ENCODE data around the gene TEPSIN. TPM values are rescaled to one million over a fixed set of nuclear protein-coding genes. Genes with fewer than 3 reads are reported as not detected.

TEPSIN gene
- total and polyA plus RNA-seq, 4 donors, result 7.7 to 33.8 (median 19.2) TPM

DNA sequence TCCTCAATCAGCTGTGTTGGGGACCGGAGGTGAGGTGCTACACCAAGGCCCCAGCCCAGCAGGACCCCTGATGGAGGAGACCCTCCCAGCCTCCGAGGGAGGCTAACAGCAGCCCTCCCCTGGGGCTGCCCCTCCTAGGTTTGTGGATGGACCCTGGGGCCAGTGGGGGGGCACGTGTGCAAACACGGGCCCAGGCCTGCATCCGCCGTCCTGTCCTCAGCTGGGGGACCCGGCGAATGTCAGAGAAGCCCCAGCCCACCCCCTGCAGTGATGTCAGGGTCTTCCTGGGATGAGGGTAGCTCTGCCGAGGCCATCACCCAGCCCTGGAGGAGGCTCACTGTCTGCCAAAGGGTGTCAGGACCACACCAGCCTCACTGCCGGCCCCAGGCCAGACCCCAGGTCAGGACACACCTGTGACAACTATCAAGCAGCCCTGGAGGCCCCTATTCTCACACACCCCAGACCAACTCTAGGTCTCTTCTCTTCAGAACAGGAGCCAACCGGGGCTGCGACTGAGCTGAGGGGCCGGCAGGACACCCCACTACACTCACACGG lies 42.8 kb downstream of the TEPSIN start:
- 94% methylated on average over 14 of the region's 14 CpGs for WGBS (ENCODE audit: insufficient coverage)
- Histone ChIP-seq H3K4me1 (ENCODE audit: control insufficient read depth, insufficient read depth, low read length) (peaks cover 9% of the 10 kb centered on the region), H3K27me3 (ENCODE audit: control insufficient read depth, insufficient read depth, low read length) (no peaks in the 10 kb centered on the region), H3K4me3 (ENCODE audit: low read depth, low read length) (no peak overlapping the region), H3K27ac (ENCODE audit: low read depth, low read length) (no peak overlapping the region), H3K9me3 (ENCODE audit: control insufficient read depth, insufficient read depth, low read length) (no peaks in the 10 kb centered on the region), H3K36me3 (ENCODE audit: control insufficient read depth, insufficient read depth, low read length) (peaks cover 100% of the 10 kb centered on the region)
- DNase-seq (ENCODE audit: low read depth in 4 of 6, low spot score in 6 of 6), result no peak

DNA sequence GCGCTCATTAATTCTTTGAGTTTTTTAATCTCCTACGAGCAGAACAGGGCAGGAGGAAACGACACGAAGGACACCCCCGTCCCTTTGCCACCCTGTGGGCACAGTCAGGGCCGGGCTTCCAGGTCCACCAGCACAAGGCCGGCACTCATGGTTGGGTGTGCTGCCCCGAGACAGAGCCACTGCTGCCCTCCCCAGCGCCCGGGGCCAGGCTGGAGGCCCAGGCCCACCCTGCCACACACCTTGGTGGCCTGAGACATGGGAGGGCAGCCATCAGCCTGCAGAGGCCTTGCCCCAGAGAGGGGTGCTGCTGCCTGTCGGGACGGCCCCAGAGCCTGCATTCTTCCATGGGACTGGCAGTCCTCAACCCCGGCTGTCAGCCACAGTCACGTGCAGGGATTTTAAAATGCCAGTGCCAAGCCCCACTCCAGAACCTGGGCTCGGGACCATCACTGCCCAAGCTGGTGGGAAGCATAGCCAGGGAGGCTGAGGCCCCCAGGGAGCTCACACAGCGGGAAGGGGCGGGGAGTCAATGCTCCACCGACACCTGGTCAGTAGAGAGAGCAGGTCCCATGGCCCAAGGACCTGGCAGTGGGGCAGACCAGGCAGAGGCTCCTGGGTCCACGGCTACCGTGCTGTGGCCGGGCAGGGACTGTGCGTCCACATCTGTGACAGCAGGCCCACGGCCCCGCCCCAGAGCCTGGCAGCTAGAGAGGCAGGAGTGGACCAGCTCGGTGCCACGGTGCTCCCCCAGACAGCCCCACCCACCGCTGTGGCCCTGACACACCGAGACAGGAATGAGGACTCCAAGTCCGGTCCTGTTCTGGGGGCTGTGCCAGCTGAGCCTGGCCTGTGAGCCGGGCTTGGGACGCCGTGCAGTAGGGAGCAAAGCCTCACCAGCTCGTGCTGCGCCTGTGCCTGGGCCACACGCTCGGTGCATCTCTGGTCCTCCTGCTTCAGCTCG lies 43.6 kb downstream of the TEPSIN start:
- Histone ChIP-seq H3K27me3 (ENCODE audit: control insufficient read depth, insufficient read depth, low read length) (no peaks in the 10 kb centered on the region), H3K4me1 (ENCODE audit: control insufficient read depth, insufficient read depth, low read length) (peaks cover 4% of the 10 kb centered on the region), H3K36me3 (ENCODE audit: control insufficient read depth, insufficient read depth, low read length) (peaks cover 100% of the 10 kb centered on the region), H3K4me3 (ENCODE audit: low read depth, low read length) (no peak overlapping the region), H3K27ac (ENCODE audit: low read depth, low read length) (no peak overlapping the region), H3K9me3 (ENCODE audit: control insufficient read depth, insufficient read depth, low read length) (no peaks in the 10 kb centered on the region)
- DNase-seq (ENCODE audit: low read depth in 4 of 6, low spot score in 6 of 6), result no peak
- WGBS (ENCODE audit: insufficient coverage), result 95% methylated on average over 37 of the region's 37 CpGs

DNA sequence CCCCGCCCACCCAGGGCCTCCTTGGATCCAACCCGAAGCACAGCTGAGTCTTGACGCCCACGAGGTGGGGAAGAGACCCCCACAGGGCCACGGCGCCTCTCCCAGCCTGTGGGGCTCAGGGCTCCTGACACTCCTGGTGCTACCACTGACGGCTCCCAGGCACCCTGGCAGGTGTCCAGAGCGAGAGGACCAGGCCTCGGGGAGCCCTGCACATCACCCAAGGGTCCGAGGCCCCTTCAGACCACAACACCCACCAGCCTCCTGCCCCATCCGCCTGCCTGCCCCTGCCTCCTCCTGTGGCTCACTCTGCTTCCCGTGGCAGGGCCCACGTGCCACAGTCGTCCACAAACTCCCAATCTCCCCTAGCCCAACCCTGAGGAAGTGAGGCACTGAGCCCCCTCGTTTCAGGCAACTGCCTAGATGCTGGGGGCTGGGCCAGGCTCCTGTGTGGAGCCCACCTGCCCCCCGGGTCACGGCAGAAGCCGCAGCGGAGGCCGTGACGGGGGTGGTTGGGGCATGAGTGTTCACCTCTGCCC lies 44.6 kb downstream of the TEPSIN start:
- H3K36me3 ChIP-seq (ENCODE audit: control insufficient read depth, insufficient read depth, low read length), result peaks cover 100% of the 10 kb centered on the region
- H3K9me3 ChIP-seq (ENCODE audit: control insufficient read depth, insufficient read depth, low read length), result no peaks in the 10 kb centered on the region
- H3K4me1 ChIP-seq (ENCODE audit: control insufficient read depth, insufficient read depth, low read length), result peaks cover 4% of the 10 kb centered on the region
- no peak overlapping the region for H3K4me3 ChIP-seq (ENCODE audit: low read depth, low read length)
- no peak for DNase-seq (ENCODE audit: low read depth in 4 of 6, low spot score in 6 of 6)
- no peaks in the 10 kb centered on the region for H3K27me3 ChIP-seq (ENCODE audit: control insufficient read depth, insufficient read depth, low read length)
- 93% methylated on average over 21 of the region's 21 CpGs for WGBS (ENCODE audit: insufficient coverage)
- H3K27ac ChIP-seq (ENCODE audit: low read depth, low read length), result no peak overlapping the region

DNA sequence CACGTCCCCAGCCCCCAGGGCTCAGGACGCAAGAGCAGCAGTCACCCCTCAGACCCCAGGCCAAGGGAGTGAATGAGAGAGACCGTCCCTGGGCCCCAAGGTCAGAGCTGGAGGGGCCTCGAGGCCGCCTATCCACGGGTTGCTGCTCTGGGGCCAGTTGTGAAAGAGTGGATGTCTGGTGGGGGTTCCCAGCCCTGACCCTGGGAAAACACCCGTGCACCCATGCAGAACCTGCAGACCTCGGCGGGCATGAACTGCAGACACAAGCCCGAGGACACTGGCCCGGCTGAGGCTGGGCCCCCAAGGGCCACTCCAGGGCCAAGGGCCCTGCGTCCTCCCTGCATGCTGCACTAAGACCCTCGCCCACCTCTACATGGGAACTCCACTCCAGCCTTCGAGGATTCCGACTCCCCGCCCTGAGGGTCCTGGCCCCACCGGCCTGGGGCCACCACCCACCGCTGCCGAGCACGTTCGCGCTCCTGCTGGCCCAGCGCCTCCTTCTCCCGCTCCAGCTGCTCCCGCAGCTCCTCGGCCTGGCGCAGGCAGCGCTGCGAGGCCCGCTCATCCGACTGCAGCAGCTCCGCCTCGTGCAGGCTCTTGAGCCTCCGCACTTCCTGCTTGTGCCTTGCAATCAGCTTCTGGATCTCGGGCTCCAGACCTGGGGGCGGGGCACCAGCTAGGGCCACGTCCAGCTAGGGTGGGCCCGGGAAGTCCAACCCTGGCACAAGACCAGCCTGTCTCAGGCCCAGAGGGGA lies 45.2 kb downstream of the TEPSIN start:
- H3K4me1 ChIP-seq (ENCODE audit: control insufficient read depth, insufficient read depth, low read length), result peaks cover 4% of the 10 kb centered on the region
- H3K36me3 ChIP-seq (ENCODE audit: control insufficient read depth, insufficient read depth, low read length), result peaks cover 100% of the 10 kb centered on the region
- no peaks in the 10 kb centered on the region for H3K9me3 ChIP-seq (ENCODE audit: control insufficient read depth, insufficient read depth, low read length)
- no peak overlapping the region for H3K27ac ChIP-seq (ENCODE audit: low read depth, low read length)
- 91% methylated on average over 38 of the region's 38 CpGs for WGBS (ENCODE audit: insufficient coverage)
- no peak for DNase-seq (ENCODE audit: low read depth in 4 of 6, low spot score in 6 of 6)
- H3K4me3 ChIP-seq (ENCODE audit: low read depth, low read length), result no peak overlapping the region
- no peaks in the 10 kb centered on the region for H3K27me3 ChIP-seq (ENCODE audit: control insufficient read depth, insufficient read depth, low read length)

DNA sequence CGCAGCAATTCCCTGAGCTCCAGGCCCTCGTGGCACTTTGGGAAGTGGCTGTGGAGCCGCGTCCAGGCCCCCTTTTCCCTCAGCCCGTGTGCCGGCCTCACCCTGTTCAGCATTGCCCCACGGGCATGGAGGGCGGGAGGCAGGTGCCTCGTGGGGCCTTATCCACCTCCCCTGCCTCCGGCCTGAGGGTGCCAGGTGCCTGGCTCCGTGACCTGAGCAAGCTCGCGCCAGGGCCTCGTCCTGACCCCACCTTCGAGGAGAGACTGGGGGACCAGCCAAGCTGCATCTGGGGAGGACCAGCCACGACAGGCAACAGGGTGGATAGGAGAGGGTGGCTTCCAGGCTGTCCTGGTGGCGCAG lies 45.8 kb downstream of the TEPSIN start:
- Histone ChIP-seq H3K27me3 (ENCODE audit: control insufficient read depth, insufficient read depth, low read length) (no peaks in the 10 kb centered on the region), H3K36me3 (ENCODE audit: control insufficient read depth, insufficient read depth, low read length) (peaks cover 100% of the 10 kb centered on the region), H3K4me1 (ENCODE audit: control insufficient read depth, insufficient read depth, low read length) (peaks cover 4% of the 10 kb centered on the region), H3K4me3 (ENCODE audit: low read depth, low read length) (no peak overlapping the region), H3K9me3 (ENCODE audit: control insufficient read depth, insufficient read depth, low read length) (no peaks in the 10 kb centered on the region), H3K27ac (ENCODE audit: low read depth, low read length) (no peak overlapping the region)
- no peak for DNase-seq (ENCODE audit: low read depth in 4 of 6, low spot score in 6 of 6)
- WGBS (ENCODE audit: insufficient coverage), result 93% methylated on average over 17 of the region's 17 CpGs

DNA sequence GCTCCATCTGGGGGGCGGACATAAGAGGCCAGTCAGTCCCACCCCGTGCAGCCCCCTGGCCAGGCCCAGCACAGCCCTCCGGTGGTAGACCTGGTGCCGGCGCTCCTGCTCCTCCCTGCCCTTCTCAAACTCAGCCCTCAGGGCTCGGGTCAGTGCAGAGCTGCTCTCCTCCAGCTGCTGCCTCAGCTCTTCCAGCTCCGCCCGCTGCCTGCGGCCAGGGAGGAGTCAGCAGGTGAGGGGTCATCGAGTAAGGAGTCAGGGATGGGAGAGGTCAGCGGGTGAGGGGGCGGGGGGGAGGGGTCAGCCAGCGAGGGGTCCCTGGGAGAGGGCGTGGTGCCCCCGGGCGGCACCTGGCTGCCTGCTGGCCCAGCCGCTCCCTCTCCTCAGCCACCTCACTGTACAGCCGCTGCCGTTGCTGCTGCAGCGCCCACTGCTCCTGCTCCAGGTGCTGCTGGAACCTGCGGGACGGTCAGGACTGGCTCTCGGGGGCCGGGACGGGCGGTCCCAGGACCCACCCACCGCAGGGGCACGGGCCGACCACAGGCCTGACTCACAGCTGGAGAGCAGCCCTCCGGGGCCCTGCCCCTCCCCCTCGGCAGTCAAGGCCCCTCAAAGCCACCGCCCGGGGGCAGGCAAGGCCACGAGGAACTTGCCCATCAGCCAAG lies 46.3 kb downstream of the TEPSIN start:
- H3K36me3 ChIP-seq (ENCODE audit: control insufficient read depth, insufficient read depth, low read length), result peaks cover 100% of the 10 kb centered on the region

DNA sequence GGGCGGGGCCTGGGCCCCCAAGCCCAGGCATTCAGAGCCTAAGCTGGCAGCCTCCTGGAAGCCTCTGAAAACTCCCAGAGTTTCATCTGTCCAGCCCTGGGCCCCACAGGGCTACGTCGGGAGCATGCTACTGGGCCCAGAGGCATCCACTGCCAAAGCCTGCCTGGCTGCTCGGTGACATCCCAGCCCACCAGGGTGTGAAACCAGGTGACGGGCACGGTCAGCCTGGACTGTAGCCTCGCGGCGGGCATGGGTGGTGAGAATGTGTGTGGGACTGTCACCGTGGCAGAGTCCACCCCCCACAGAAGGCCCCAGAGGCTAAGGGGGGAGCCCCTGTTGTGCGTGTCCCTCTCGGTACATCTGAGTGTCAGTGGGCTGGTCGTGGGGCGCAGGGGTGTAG lies 47.2 kb downstream of the TEPSIN start:
- DNase-seq (ENCODE audit: low read depth in 4 of 6, low spot score in 6 of 6), result no peak
- WGBS (ENCODE audit: insufficient coverage), result 98% methylated on average over 11 of the region's 14 CpGs
- Histone ChIP-seq H3K4me3 (ENCODE audit: low read depth, low read length) (no peak overlapping the region), H3K27me3 (ENCODE audit: control insufficient read depth, insufficient read depth, low read length) (no peaks in the 10 kb centered on the region), H3K36me3 (ENCODE audit: control insufficient read depth, insufficient read depth, low read length) (peaks cover 97% of the 10 kb centered on the region), H3K4me1 (ENCODE audit: control insufficient read depth, insufficient read depth, low read length) (peaks cover 2% of the 10 kb centered on the region), H3K9me3 (ENCODE audit: control insufficient read depth, insufficient read depth, low read length) (no peaks in the 10 kb centered on the region), H3K27ac (ENCODE audit: low read depth, low read length) (no peak overlapping the region)

More for the DNA sequence above, 46.3 kb downstream of the TEPSIN start:
- no peaks in the 10 kb centered on the region for H3K27me3 ChIP-seq (ENCODE audit: control insufficient read depth, insufficient read depth, low read length)
- H3K4me3 ChIP-seq (ENCODE audit: low read depth, low read length), result no peak overlapping the region
- peaks cover 4% of the 10 kb centered on the region for H3K4me1 ChIP-seq (ENCODE audit: control insufficient read depth, insufficient read depth, low read length)
- 76% methylated on average over 28 of the region's 34 CpGs for WGBS (ENCODE audit: insufficient coverage)
- no peak for DNase-seq (ENCODE audit: low read depth in 4 of 6, low spot score in 6 of 6)
- no peak overlapping the region for H3K27ac ChIP-seq (ENCODE audit: low read depth, low read length)
- H3K9me3 ChIP-seq (ENCODE audit: control insufficient read depth, insufficient read depth, low read length), result no peaks in the 10 kb centered on the region

DNA sequence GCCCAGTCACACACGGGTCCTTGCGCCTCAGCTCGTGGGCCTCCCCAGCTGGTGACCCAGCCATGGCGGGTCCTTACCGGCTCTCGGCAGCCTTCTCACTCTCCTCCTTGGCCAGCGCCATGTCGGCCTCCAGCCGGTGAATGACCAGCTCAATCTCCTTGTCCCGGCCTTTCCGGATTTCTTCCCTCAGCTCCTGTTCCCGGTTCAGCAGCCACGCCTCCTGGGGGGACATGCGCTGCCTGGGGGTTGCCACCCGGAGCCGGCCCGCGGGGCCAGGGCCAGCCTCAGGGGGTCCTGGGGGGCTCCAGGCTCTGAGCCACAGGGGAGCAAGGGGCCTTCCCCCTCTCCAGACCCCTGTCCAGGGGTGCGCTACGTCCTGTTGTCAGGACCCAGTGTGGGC lies 47.7 kb downstream of the TEPSIN start:
- Histone ChIP-seq H3K27ac (ENCODE audit: low read depth, low read length) (no peak overlapping the region), H3K27me3 (ENCODE audit: control insufficient read depth, insufficient read depth, low read length) (no peaks in the 10 kb centered on the region), H3K9me3 (ENCODE audit: control insufficient read depth, insufficient read depth, low read length) (no peaks in the 10 kb centered on the region), H3K4me3 (ENCODE audit: low read depth, low read length) (no peak overlapping the region), H3K36me3 (ENCODE audit: control insufficient read depth, insufficient read depth, low read length) (peaks cover 91% of the 10 kb centered on the region), H3K4me1 (ENCODE audit: control insufficient read depth, insufficient read depth, low read length) (no peaks in the 10 kb centered on the region)
- no peak for DNase-seq (ENCODE audit: low read depth in 4 of 6, low spot score in 6 of 6)
- 84% methylated on average over 18 of the region's 20 CpGs for WGBS (ENCODE audit: insufficient coverage)

DNA sequence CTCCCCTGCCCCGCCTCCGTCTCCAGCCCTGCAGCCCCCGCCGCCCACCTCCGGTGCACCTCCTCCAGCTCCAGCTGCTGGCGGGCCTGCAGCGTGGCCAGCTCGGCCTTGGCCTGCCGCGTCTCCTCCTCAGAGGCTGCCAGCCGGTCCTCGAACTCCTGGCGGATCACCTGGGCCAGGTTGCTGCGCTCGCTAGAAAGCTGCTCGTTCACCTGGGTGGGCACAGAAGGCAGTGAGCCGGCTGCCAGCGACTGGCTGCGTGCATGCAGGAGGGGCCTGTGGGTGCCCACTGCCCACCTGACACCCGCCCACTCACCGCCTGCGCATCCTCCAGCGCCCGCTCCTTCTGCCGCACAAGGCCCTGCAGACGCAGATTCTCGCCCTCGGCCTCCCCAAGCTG lies 48.3 kb downstream of the TEPSIN start:
- Histone ChIP-seq H3K4me3 (ENCODE audit: low read depth, low read length) (no peak overlapping the region), H3K9me3 (ENCODE audit: control insufficient read depth, insufficient read depth, low read length) (no peaks in the 10 kb centered on the region), H3K27ac (ENCODE audit: low read depth, low read length) (no peak overlapping the region), H3K36me3 (ENCODE audit: control insufficient read depth, insufficient read depth, low read length) (peaks cover 86% of the 10 kb centered on the region), H3K27me3 (ENCODE audit: control insufficient read depth, insufficient read depth, low read length) (no peaks in the 10 kb centered on the region), H3K4me1 (ENCODE audit: control insufficient read depth, insufficient read depth, low read length) (no peaks in the 10 kb centered on the region)
- no peak for DNase-seq (ENCODE audit: low read depth in 4 of 6, low spot score in 6 of 6)
- WGBS (ENCODE audit: insufficient coverage), result 96% methylated on average over 28 of the region's 28 CpGs
